Measurements from ENCODE around the gene TMX2.

TMX2 gene

GRCh38 chr11:57663975-57664374 is 48.4 kb upstream of the TMX2 start:
- TF ChIP-seq SNAI2 (CRISPR knock-in tag; IDR thresholded peaks at IDR 0.05) (no peak), PPARA (CRISPR knock-in tag; IDR thresholded peaks at IDR 0.05; ENCODE audit: borderline replicate concordance) (no peak), BACH2 (CRISPR knock-in tag; IDR thresholded peaks at IDR 0.05; ENCODE audit: borderline replicate concordance) (no peak), OSR1 (CRISPR knock-in tag; IDR thresholded peaks at IDR 0.05) (no peak), ZFP30 (CRISPR knock-in tag; IDR thresholded peaks at IDR 0.05) (no peak), ZFP3 (CRISPR knock-in tag; IDR thresholded peaks at IDR 0.05) (no peak), CREB5 (CRISPR knock-in tag; IDR thresholded peaks at IDR 0.05; ENCODE audit: low read depth) (no peak), ZNF8 (CRISPR knock-in tag; IDR thresholded peaks at IDR 0.05) (no peak), TCF4 (CRISPR knock-in tag; IDR thresholded peaks at IDR 0.05; ENCODE audit: borderline replicate concordance) (no peak), ESRRG (CRISPR knock-in tag; IDR thresholded peaks at IDR 0.05) (no peak), ZNF70 (CRISPR knock-in tag; IDR thresholded peaks at IDR 0.05) (no peak), ZNF565 (CRISPR knock-in tag; conservative IDR thresholded peaks at IDR 0.05; ENCODE audit: low read depth) (no peak), ZC3H10 (CRISPR knock-in tag; IDR thresholded peaks at IDR 0.05) (no peak)
- ATAC-seq = no peak

DNA sequence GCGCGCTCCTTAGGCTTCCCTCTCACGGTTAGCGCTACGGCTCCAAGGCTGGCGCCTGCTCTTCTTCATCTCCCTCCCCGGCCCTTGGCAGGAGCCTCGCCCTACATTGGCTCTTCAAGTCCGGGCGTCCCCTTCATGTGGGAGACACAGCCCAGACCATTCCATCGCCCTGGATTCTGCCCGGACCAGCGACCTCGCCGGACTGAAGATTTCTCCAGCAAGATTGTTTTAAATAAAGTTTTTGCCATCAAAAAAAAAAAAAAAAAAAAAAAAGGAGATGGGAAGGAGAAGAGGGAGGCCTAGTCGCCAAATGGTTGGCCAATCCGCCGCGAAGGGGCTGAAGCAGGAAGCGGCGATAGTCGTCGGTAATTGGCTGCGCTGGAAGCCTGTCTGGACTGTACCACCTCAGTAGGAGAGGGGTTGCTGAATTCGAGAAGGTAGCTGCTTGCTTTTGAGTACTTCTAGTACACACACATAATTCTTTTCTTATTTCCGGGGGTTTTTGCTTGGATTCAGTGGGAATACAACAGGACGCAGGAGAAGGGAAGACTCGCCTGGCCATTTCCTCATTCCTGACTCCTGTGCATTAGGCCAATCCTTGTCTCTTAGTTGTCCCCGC is 45.2 kb upstream of the TMX2 start:
- peak; percentile 83 for ATAC-seq
- TF ChIP-seq CSDC2 (CRISPR knock-in tag; IDR thresholded peaks at IDR 0.05) = no peak
- no peak for TF ChIP-seq ISL1 (CRISPR knock-in tag; IDR thresholded peaks at IDR 0.05)
- TF ChIP-seq, protein P1, sequence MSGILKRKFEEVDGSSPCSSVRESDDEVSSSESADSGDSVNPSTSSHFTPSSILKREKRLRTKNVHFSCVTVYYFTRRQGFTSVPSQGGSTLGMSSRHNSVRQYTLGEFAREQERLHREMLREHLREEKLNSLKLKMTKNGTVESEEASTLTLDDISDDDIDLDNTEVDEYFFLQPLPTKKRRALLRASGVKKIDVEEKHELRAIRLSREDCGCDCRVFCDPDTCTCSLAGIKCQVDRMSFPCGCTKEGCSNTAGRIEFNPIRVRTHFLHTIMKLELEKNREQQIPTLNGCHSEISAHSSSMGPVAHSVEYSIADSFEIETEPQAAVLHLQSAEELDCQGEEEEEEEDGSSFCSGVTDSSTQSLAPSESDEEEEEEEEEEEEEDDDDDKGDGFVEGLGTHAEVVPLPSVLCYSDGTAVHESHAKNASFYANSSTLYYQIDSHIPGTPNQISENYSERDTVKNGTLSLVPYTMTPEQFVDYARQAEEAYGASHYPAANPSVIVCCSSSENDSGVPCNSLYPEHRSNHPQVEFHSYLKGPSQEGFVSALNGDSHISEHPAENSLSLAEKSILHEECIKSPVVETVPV (CRISPR knock-in tag; IDR thresholded peaks at IDR 0.05) = no peak
- no peak for TF ChIP-seq GLIS3 (CRISPR knock-in tag; IDR thresholded peaks at IDR 0.05)
- TF ChIP-seq ZNF565 (CRISPR knock-in tag; conservative IDR thresholded peaks at IDR 0.05; ENCODE audit: low read depth) = no peak
- TF ChIP-seq TOX (CRISPR knock-in tag; IDR thresholded peaks at IDR 0.05; ENCODE audit: borderline replicate concordance) = no peak
- TF ChIP-seq RARB (CRISPR knock-in tag; IDR thresholded peaks at IDR 0.05) = no peak
- TF ChIP-seq POU6F1 (CRISPR knock-in tag; IDR thresholded peaks at IDR 0.05; ENCODE audit: borderline replicate concordance, low read depth) = no peak
- TF ChIP-seq, protein P2, sequence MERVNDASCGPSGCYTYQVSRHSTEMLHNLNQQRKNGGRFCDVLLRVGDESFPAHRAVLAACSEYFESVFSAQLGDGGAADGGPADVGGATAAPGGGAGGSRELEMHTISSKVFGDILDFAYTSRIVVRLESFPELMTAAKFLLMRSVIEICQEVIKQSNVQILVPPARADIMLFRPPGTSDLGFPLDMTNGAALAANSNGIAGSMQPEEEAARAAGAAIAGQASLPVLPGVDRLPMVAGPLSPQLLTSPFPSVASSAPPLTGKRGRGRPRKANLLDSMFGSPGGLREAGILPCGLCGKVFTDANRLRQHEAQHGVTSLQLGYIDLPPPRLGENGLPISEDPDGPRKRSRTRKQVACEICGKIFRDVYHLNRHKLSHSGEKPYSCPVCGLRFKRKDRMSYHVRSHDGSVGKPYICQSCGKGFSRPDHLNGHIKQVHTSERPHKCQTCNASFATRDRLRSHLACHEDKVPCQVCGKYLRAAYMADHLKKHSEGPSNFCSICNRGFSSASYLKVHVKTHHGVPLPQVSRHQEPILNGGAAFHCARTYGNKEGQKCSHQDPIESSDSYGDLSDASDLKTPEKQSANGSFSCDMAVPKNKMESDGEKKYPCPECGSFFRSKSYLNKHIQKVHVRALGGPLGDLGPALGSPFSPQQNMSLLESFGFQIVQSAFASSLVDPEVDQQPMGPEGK (CRISPR knock-in tag; IDR thresholded peaks at IDR 0.05; ENCODE audit: borderline replicate concordance) = no peak
- TF ChIP-seq ZFP30 (CRISPR knock-in tag; IDR thresholded peaks at IDR 0.05) = no peak
- TF ChIP-seq ZC3H10 (CRISPR knock-in tag; IDR thresholded peaks at IDR 0.05) = no peak
- no peak for TF ChIP-seq ARNTL (CRISPR knock-in tag; IDR thresholded peaks at IDR 0.05; ENCODE audit: borderline replicate concordance, low read depth)
- TF ChIP-seq OSR1 (CRISPR knock-in tag; IDR thresholded peaks at IDR 0.05) = no peak
- no peak for TF ChIP-seq TCF4 (CRISPR knock-in tag; IDR thresholded peaks at IDR 0.05; ENCODE audit: borderline replicate concordance)
- TF ChIP-seq BACH2 (CRISPR knock-in tag; IDR thresholded peaks at IDR 0.05; ENCODE audit: borderline replicate concordance) = no peak

GRCh38 chr11:57667736-57668433 is 44.5 kb upstream of the TMX2 start, which contains the start of gene ZDHHC5:
Gene ZDHHC5, plus strand, starts transcription at chr11:57668114. Its CDS starts 4,977 bp downstream, at chr11:57673091.
- ATAC-seq = peak; percentile 91
- TF ChIP-seq ZFP3 (CRISPR knock-in tag; IDR thresholded peaks at IDR 0.05) = no peak
- 0 out of 2 replicates have a peak, but pooled peaks have one; percentile 36 for TF ChIP-seq CSDC2 (CRISPR knock-in tag; IDR thresholded peaks at IDR 0.05)
- TF ChIP-seq SNAI2 (CRISPR knock-in tag; IDR thresholded peaks at IDR 0.05) = peak; percentile 45; the same call in 1 of the 2 replicates
- TF ChIP-seq TSHZ2 (CRISPR knock-in tag; IDR thresholded peaks at IDR 0.05) = peak; percentile 71
